ENCODE measurements around the gene TAF7L.
A peak's percentile ranks its signal among the peaks of the same experiment; 100 is the strongest.

Gene TAF7L

GRCh38 chrX:101220662-101221260, 70.4 kb downstream of the TAF7L start:
- no peak for DNase-seq

GRCh38 chrX:101219864-101220346, 71.2 kb downstream of the TAF7L start:
- DNase-seq, result peak; percentile 11

DNA sequence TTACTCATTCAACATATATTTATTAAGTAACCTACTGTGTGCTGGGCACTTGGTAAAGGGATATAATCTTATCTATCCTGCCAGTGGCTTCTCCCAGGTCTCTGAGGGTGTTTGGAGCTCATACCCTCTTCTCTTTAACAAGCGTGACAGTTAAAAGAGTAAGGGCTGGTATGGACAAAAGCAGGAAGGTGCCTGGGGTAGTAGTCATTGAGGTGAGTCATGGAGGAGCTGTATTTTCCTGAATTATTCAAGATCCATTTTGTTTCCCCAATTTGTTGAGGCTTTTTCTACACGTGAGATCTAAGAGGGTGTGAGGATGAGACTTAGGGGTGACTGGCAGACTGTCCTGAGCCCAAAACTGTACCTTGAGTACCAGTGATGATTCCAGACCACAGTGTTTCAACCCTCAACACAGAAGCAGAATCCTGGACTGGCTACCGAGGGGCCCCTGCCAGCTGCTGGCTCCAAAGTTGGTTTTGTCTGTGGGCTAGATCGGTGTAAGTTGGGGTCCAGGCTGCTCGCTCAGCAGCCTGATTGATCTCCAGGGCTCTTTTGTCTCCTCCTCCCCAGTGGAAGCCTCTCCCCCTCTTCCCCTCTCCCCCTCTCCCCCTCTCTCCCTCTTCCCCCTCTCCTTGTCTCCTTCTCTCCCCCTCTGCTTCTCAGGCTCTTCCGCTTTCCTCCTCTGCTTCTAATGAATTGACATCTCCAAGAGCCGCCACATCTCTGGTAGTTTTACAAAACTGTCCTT, 71.8 kb downstream of the TAF7L start, which contains the start of gene DRP2:
Gene DRP2, plus strand, starts transcription at position 671 of the 748 bp plus-strand sequence. CDS start 11,862 bp downstream, outside the sequence.
- no peak for DNase-seq

Measured in stimulated activated CD4-positive, alpha-beta T cell treated with anti-CD3 and anti-CD28 coated beads, Interleukin-12 subunit alpha, Interleukin-12 subunit beta, amount 100 ng/mL, for 4 hours (primary cell).